ENCODE results near the gene UBE2O. TPM values are rescaled to one million over a fixed set of nuclear protein-coding genes. Genes with fewer than 3 reads are reported as not detected.

Gene UBE2O
- total RNA-seq, 2 experiments from 2014 or later, result 43.4 to 79.6 TPM

- DNase-seq (ENCODE audit: low spot score), result no peak
- H4K20me1 ChIP-seq (ENCODE audit: insufficient read depth, low read length), result peaks cover 67% of the 10 kb centered on the region
Measured at GRCh38 chr17:76447931-76448652, 4.9 kb downstream of the UBE2O start.

GRCh38 chr17:76446449-76447231 lies 6.3 kb downstream of the UBE2O start:
- POLR2A ChIA-PET, result no interaction called here
- CTCF ChIA-PET (ENCODE audit: unreplicated experiment), result interaction anchor here (0.6 to 0.9 kb wide), 2 partner anchors 12 to 38 kb away, joined by 3 read pairs; no protein-coding TSS in a partner anchor

More at GRCh38 chr17:76447931-76448652, 4.9 kb downstream of the UBE2O start:
- H3K36me3 ChIP-seq (ENCODE audit: insufficient read depth, low read length), result peaks cover 24% of the 10 kb centered on the region; the same call in 1 of the 2 replicates
- intact Hi-C loops (cut with micrococcal nuclease; ENCODE audit: unreplicated experiment), result no loop called here
- H3K4me1 ChIP-seq (ENCODE audit: insufficient read depth, low read length, poor library complexity, severe bottlenecking), result peaks cover 79% of the 10 kb centered on the region
- no peak for TF ChIP-seq CTCF (conservative IDR thresholded peaks at IDR 0.05; ENCODE audit: low read length)
- no peak for TF ChIP-seq EZH2phosphoT487 (IDR thresholded peaks at IDR 0.05; ENCODE audit: borderline replicate concordance, low read depth, low read length)
- peak overlapping the region; percentile 86 for H3K4me2 ChIP-seq (ENCODE audit: low read length)
- ChIA-PET POLR2A (interaction anchor here (0.6 to 1.4 kb wide), 8 partner anchors 9 to 393 kb away, joined by 3 to 6 read pairs (median 3); no protein-coding TSS in a partner anchor), CTCF (ENCODE audit: unreplicated experiment) (interaction anchor here (0.6 to 1.1 kb wide), 2 partner anchors 10 to 56 kb away, joined by 3 read pairs; no protein-coding TSS in a partner anchor)
- H3K79me2 ChIP-seq (ENCODE audit: insufficient read depth, low read depth, low read length), result peaks cover 99% of the 10 kb centered on the region
- no TSS peak for BruUV-seq (replicated peaks)
- no peaks in the 10 kb centered on the region for H3K9me2 ChIP-seq (ENCODE audit: insufficient read depth, low read length)
- no peaks in the 10 kb centered on the region for H3K9me3 ChIP-seq (ENCODE audit: low read length)
- no peak overlapping the region for H2AFZ ChIP-seq (ENCODE audit: low read length)
- H3K4me3 ChIP-seq (ENCODE audit: low read depth, low read length, poor library complexity, severe bottlenecking), result no peak overlapping the region
- no peak overlapping the region for H3K27ac ChIP-seq (ENCODE audit: low read depth, low read length, poor library complexity, severe bottlenecking)

More at GRCh38 chr17:76446449-76447231, 6.3 kb downstream of the UBE2O start:
- no TSS peak for BruUV-seq (replicated peaks)
- Histone ChIP-seq H3K4me1 (ENCODE audit: insufficient read depth, low read length, poor library complexity, severe bottlenecking) (peaks cover 94% of the 10 kb centered on the region), H3K4me3 (ENCODE audit: low read depth, low read length, poor library complexity, severe bottlenecking) (no peak overlapping the region), H3K4me2 (ENCODE audit: low read length) (peak overlapping the region; percentile 86; the same call in 1 of the 2 replicates), H3K27ac (ENCODE audit: low read depth, low read length, poor library complexity, severe bottlenecking) (no peak overlapping the region), H3K9me2 (ENCODE audit: insufficient read depth, low read length) (no peaks in the 10 kb centered on the region), H3K79me2 (ENCODE audit: insufficient read depth, low read depth, low read length) (peaks cover 100% of the 10 kb centered on the region), H3K36me3 (ENCODE audit: insufficient read depth, low read length) (peaks cover 28% of the 10 kb centered on the region; the same call in 1 of the 2 replicates), H2AFZ (ENCODE audit: low read length) (no peak overlapping the region), H4K20me1 (ENCODE audit: insufficient read depth, low read length) (peaks cover 64% of the 10 kb centered on the region), H3K9me3 (ENCODE audit: low read length) (no peaks in the 10 kb centered on the region)
- no peak for TF ChIP-seq CTCF (conservative IDR thresholded peaks at IDR 0.05; ENCODE audit: low read length)
- TF ChIP-seq EZH2phosphoT487 (IDR thresholded peaks at IDR 0.05; ENCODE audit: borderline replicate concordance, low read depth, low read length), result no peak
- no peak for DNase-seq (ENCODE audit: low spot score)
- intact Hi-C loops (cut with micrococcal nuclease; ENCODE audit: unreplicated experiment), result no loop called here
